ENCODE results near the gene MECP2. TPM values are rescaled to one million over a fixed set of nuclear protein-coding genes. Genes with fewer than 3 reads are reported as not detected.

Gene MECP2
- total RNA-seq, 2 donors from 2014 or later: 57.0 to 113 TPM

DNA sequence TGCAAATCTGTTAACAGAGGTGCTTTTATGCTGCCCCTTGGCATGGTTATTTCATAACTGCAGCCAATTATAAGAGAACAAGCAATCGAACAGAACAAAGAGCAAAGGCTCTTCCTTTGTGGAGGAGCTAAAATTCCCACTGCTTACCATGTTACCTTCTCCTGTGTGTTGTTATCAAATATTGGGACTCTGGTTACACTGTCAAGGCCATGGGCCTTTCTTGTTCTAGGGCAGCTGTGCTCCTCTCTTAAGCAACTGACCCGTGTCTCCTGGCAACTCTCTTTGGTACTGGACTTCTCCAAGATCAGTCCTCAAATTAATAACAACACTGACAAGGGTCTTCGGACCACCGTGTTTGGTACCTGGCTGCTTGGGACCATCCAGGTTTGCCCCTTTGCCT, 34.4 kb upstream of the MECP2 start:
- Histone ChIP-seq H3K9me3 (no peaks in the 10 kb centered on the region), H3K27ac (no peak overlapping the region), H3K27me3 (replicated peaks; ENCODE audit: insufficient read depth) (no peaks in the 10 kb centered on the region), H3K4me3 (no peak overlapping the region), H3K4me1 (ENCODE audit: control insufficient read depth in 1 of 2, low read depth in 2 of 2) (no peaks in the 10 kb centered on the region), H3K36me3 (no peaks in the 10 kb centered on the region)
- TF ChIP-seq, protein P1, sequence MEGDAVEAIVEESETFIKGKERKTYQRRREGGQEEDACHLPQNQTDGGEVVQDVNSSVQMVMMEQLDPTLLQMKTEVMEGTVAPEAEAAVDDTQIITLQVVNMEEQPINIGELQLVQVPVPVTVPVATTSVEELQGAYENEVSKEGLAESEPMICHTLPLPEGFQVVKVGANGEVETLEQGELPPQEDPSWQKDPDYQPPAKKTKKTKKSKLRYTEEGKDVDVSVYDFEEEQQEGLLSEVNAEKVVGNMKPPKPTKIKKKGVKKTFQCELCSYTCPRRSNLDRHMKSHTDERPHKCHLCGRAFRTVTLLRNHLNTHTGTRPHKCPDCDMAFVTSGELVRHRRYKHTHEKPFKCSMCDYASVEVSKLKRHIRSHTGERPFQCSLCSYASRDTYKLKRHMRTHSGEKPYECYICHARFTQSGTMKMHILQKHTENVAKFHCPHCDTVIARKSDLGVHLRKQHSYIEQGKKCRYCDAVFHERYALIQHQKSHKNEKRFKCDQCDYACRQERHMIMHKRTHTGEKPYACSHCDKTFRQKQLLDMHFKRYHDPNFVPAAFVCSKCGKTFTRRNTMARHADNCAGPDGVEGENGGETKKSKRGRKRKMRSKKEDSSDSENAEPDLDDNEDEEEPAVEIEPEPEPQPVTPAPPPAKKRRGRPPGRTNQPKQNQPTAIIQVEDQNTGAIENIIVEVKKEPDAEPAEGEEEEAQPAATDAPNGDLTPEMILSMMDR (IDR thresholded peaks at IDR 0.05): no peak
- ATAC-seq (ENCODE audit: insufficient number of reproducible peaks, low FRiP score, low read depth) (no peak), DNase-seq (ENCODE audit: low spot score) (no peak)

DNA sequence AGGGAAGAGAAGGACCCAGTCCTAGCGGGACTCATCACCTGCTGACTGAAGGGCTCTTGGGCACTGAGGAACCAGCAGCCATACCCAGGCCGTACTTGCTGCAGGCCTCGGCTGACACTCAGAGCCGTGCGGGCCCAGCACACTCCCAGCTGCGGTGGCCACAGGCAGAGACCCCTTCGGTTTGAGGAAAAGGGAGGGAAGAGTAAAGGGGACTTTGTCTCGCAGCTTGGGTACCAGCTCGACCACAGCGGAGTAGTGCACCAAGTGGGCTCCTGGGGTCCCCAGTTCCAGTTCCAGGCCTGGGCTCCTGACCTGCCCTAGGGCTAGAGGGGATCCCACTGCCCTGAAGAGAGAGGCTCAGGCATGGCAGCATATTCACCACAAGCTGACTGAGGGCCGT, 28.6 kb upstream of the MECP2 start:
- DNase-seq (ENCODE audit: low spot score): no peak
- no peak overlapping the region for H3K27ac ChIP-seq
- H3K36me3 ChIP-seq: no peaks in the 10 kb centered on the region
- no peaks in the 10 kb centered on the region for H3K9me3 ChIP-seq
- no peak for ATAC-seq (ENCODE audit: insufficient number of reproducible peaks, low FRiP score, low read depth)
- H3K4me1 ChIP-seq (ENCODE audit: control insufficient read depth in 1 of 2, low read depth in 2 of 2): no peaks in the 10 kb centered on the region
- H3K27me3 ChIP-seq (replicated peaks; ENCODE audit: insufficient read depth): no peaks in the 10 kb centered on the region
- TF ChIP-seq, protein P1 (IDR thresholded peaks at IDR 0.05): no peak
- no peak overlapping the region for H3K4me3 ChIP-seq

DNA sequence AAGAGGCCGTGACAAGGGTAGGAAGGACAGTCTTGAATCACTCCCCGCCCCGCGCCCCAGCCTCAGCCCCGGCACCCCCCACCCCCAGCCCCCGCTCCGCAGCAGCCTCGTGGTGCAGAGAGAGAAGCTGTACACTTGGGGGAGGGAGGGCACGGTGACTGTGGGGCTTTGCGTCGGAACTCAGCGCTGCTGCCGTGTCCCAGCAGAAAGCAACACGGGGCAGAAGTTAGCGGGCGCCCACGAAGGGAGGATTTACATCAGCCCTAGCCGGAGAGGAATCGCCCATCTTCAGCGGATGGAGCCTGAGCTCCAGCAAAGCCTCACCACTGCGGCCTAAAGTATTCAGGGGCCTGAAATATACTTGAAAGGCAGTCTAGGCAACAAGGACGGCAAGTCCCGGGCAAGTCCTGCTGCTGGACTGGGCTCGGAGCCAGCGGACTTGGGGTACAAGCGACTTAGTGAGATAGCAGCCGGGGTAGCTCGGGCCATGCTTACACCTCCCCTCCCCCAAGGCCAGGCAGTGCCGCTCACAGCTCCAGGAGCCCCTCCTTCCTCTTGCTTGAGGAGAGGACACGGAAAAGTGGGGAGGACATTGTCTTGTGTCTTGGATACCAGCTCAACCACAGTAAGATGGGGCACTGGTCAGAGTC, 28.0 kb upstream of the MECP2 start:
- H3K9me3 ChIP-seq: no peaks in the 10 kb centered on the region
- no peak for ATAC-seq (ENCODE audit: insufficient number of reproducible peaks, low FRiP score, low read depth)
- no peak for DNase-seq (ENCODE audit: low spot score)
- H3K36me3 ChIP-seq: no peaks in the 10 kb centered on the region
- H3K27me3 ChIP-seq (replicated peaks; ENCODE audit: insufficient read depth): no peaks in the 10 kb centered on the region
- TF ChIP-seq, protein P1 (IDR thresholded peaks at IDR 0.05): no peak
- H3K4me3 ChIP-seq: no peak overlapping the region
- H3K27ac ChIP-seq: no peak overlapping the region
- H3K4me1 ChIP-seq (ENCODE audit: control insufficient read depth in 1 of 2, low read depth in 2 of 2): no peaks in the 10 kb centered on the region

DNA sequence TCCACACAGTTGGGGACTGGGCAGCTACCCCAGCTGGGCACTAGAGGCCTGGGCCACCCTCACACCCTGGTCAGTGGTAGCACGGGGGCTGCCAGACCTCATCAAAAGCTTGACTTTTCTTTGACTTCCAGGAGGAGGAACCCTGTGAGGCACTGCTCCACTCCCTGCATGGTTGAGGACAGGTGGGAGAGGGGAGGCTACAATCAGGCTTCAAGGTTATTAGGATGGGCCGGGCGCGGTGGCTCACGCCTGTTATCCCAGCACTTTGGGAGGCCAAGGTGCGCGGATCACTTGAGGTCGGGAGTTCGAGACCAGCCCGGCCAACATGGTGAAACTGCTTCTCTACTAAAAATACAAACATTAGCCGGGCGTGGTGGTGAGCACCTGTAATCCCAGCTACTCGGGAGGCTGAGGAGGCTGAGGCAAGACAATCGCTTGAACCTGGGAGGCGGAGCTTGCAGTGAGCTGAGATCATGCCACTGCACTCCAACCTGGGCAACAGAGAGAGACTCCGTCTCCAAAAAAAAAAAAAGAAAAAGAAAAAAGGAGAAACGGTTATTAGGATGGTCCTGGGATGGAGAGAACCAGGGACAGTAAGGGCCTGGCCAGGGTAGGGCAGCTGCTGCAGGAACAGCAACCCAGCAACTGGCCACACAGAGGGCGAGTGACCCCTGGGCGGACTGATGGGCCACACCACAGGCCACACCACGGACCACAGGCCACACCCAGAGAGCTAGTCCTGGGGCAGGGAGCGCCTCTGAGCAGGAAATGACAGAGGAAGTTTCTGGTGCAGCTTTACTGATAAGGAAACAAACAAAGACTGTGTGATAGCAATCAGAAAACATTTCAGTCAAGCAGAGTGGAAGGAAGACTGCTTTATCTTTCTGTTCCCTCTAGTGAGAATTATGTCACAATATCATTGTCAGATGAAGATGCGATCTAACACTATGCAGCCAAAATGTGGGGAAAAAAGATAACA, 26.0 kb upstream of the MECP2 start:
- Histone ChIP-seq H3K9me3 (no peaks in the 10 kb centered on the region), H3K27ac (no peak overlapping the region), H3K4me1 (ENCODE audit: control insufficient read depth in 1 of 2, low read depth in 2 of 2) (no peaks in the 10 kb centered on the region), H3K4me3 (no peak overlapping the region), H3K27me3 (replicated peaks; ENCODE audit: insufficient read depth) (no peaks in the 10 kb centered on the region), H3K36me3 (no peaks in the 10 kb centered on the region)
- TF ChIP-seq, protein P1 (IDR thresholded peaks at IDR 0.05): no peak
- no peak for DNase-seq (ENCODE audit: low spot score)
- ATAC-seq (ENCODE audit: insufficient number of reproducible peaks, low FRiP score, low read depth): no peak

DNA sequence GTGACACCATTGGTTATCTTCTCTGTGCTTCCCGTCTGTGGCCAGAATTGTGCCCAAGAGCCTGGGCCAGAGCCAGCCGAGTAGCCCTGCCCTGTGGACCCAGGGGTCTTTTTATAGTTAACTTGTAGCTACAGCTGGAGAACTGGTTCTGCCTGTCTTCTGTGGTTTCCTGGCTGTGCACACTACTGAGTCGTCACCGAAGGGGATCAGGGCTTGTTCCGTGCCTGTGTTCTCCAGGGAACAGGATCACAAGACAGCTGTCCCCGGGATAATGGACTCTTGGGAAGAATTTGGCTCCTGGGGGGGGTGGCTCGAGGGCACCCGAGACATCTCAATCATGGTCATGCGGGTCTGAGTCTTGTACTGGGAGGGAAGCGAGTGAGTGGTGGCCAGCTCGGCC, 24.4 kb upstream of the MECP2 start:
- ATAC-seq (ENCODE audit: insufficient number of reproducible peaks, low FRiP score, low read depth) (no peak), DNase-seq (ENCODE audit: low spot score) (no peak)
- Histone ChIP-seq H3K4me3 (no peak overlapping the region), H3K27ac (no peak overlapping the region), H3K27me3 (replicated peaks; ENCODE audit: insufficient read depth) (no peaks in the 10 kb centered on the region), H3K4me1 (ENCODE audit: control insufficient read depth in 1 of 2, low read depth in 2 of 2) (no peaks in the 10 kb centered on the region), H3K36me3 (no peaks in the 10 kb centered on the region), H3K9me3 (no peaks in the 10 kb centered on the region)
- TF ChIP-seq, protein P1 (IDR thresholded peaks at IDR 0.05): no peak
